Smooth muscle cell (in vitro differentiated cells): ENCODE results near the gene GJC1. TPM values are rescaled to one million over a fixed set of nuclear protein-coding genes. Genes with fewer than 3 reads are reported as not detected.

Source experiments
- DNase-seq: peaks from one replicate; lab custom pipeline; 2025; ENCODE audit not compliant: unreplicated experiment; lab: John Stamatoyannopoulos, UW
- H2AFZ ChIP-seq: fragments of 200-600 bp; sonication (generic); 2 replicates; pipeline ENCODE4 v1.6.0; 2016; ENCODE audit warnings: antibody characterized with exemption, low read depth, mild to moderate bottlenecking
- H3F3A ChIP-seq: fragments of 200-600 bp; sonication (generic); 2 replicates; pipeline ENCODE4 v1.6.0; 2017; ENCODE audit warnings: antibody characterized with exemption, low read depth
- H3K27ac ChIP-seq: fragments of 200-600 bp; sonication (generic); 2 replicates; pipeline ENCODE4 v1.5.1; 2016; ENCODE audit warnings: low read depth, mild to moderate bottlenecking
- H3K27me3 ChIP-seq: fragments of 200-600 bp; sonication (generic); 2 replicates; pipeline ENCODE4 v1.6.1; 2016; ENCODE audit warnings: low read depth, mild to moderate bottlenecking
- H3K36me3 ChIP-seq: fragments of 200-600 bp; sonication (generic); 2 replicates; pipeline ENCODE4 v1.5.1; 2016; ENCODE audit warnings: low read depth
- H3K4me1 ChIP-seq: fragments of 200-600 bp; sonication (generic); 2 replicates; pipeline ENCODE4 v1.5.1; 2016; ENCODE audit warnings: low read depth
- H3K4me2 ChIP-seq: fragments of 200-600 bp; sonication (generic); 2 replicates; pipeline ENCODE4 v1.6.0; 2016; ENCODE audit warnings: mild to moderate bottlenecking
- H3K4me3 ChIP-seq: fragments of 200-600 bp; sonication (generic); 2 replicates; pipeline ENCODE4 v1.5.1; 2016; ENCODE audit warnings: mild to moderate bottlenecking
- H3K79me2 ChIP-seq: fragments of 200-600 bp; sonication (generic); 2 replicates; pipeline ENCODE4 v1.6.0; 2016; ENCODE audit warnings: low read depth, mild to moderate bottlenecking
- H3K9ac ChIP-seq: fragments of 200-600 bp; sonication (generic); 2 replicates; pipeline ENCODE4 v1.6.0; 2016; ENCODE audit warnings: low read depth
- H3K9me3 ChIP-seq: fragments of 200-600 bp; sonication (generic); replicated peaks from 2 replicates; pipeline ENCODE4 v1.5.1; 2016; ENCODE audit warnings: low read depth
- H4K20me1 ChIP-seq: fragments of 200-600 bp; sonication (generic); 2 replicates; pipeline ENCODE4 v1.6.0; 2016; ENCODE audit warnings: low read depth
- WGBS: methylation state at CpG from one replicate; pipeline ENCODE4 v1.1.7; 2016; ENCODE audit warnings: low lambda C conversion rate; 5-methylcytosine and 5-hydroxymethylcytosine counted together
- polyA plus RNA-seq: library from polyadenylated mRNA; unstranded; fragments of >200 nt; fragmentation: Nextera tagmentation; extraction: Ambion mirVana; gene quantifications from 2 replicates; pipeline ENCODE4 v1.2.1, GENCODE V29; 2016
- total RNA-seq: library from RNA; depleted of rRNA; stranded (reverse); fragments of >200 nt; gene quantifications from 2 replicates; pipeline ENCODE4 v1.2.3, GENCODE V29; 2014
- TF ChIP-seq, protein P1 (sequence below): fragments of 200-600 bp; sonication (generic); IDR thresholded peaks from 2 replicates; pipeline ENCODE4 v1.5.1; 2017; ENCODE audit warnings: borderline replicate concordance, mild to moderate bottlenecking, antibody characterized with exemption; ENCODE audit not compliant: insufficient read depth, poor library complexity, severe bottlenecking

GJC1 gene
- total and polyA plus RNA-seq, 2 experiments from 2014 or later, result 8.0 to 16.1 TPM

DNA sequence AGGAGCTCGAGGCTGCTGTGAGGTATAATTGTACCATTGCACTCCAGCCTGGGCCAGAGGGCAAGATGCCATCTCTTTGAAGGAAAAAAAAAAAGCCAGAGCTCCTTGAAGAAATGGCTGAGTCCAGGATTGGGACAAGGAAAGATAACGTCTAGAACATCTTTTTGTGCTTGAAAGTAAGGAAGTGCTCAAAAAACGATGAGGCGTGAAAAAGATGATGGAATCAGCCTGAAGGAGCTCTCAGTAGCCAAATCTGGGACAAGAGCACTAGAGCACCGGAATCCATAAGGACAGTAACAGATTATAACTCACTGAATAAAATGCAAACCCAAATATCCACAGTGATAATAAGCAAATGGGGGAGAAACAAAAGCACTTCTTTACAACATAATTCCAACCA, 47.0 kb upstream of the GJC1 start:
- DNase-seq, result no peak
- Histone ChIP-seq H3K79me2 (no peaks in the 10 kb centered on the region), H3K36me3 (peaks cover 5% of the 10 kb centered on the region), H3F3A (peaks cover 3% of the 10 kb centered on the region), H3K4me3 (no peak overlapping the region), H3K4me1 (no peaks in the 10 kb centered on the region), H3K4me2 (no peak overlapping the region), H3K27ac (no peak overlapping the region), H4K20me1 (no peaks in the 10 kb centered on the region), H3K9ac (no peak overlapping the region), H2AFZ (no peak overlapping the region), H3K9me3 (no peaks in the 10 kb centered on the region), H3K27me3 (no peaks in the 10 kb centered on the region)
- TF ChIP-seq, protein P1, sequence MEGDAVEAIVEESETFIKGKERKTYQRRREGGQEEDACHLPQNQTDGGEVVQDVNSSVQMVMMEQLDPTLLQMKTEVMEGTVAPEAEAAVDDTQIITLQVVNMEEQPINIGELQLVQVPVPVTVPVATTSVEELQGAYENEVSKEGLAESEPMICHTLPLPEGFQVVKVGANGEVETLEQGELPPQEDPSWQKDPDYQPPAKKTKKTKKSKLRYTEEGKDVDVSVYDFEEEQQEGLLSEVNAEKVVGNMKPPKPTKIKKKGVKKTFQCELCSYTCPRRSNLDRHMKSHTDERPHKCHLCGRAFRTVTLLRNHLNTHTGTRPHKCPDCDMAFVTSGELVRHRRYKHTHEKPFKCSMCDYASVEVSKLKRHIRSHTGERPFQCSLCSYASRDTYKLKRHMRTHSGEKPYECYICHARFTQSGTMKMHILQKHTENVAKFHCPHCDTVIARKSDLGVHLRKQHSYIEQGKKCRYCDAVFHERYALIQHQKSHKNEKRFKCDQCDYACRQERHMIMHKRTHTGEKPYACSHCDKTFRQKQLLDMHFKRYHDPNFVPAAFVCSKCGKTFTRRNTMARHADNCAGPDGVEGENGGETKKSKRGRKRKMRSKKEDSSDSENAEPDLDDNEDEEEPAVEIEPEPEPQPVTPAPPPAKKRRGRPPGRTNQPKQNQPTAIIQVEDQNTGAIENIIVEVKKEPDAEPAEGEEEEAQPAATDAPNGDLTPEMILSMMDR, result no peak
- 96% methylated on average over 5 of the region's 5 CpGs for WGBS

DNA sequence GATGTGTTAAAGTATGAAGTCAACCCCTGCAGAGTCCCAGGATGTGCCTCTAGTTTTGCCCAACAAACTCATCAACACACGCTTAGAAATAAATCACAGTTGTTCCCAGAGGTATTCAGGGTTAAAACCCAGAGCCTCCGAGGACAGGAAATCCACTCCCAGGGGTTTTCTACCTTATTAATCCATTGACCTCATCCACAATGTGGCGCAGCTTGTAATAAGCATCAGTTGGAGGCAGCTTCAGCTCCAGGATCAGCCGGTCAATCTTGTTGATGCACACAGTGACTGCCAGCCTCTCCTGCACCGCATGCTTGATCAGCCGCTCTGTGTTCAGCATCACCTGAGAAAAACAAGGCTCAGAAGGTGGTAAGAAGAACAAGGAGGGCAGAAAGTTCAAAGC, 45.7 kb upstream of the GJC1 start:
- Histone ChIP-seq H4K20me1 (no peaks in the 10 kb centered on the region), H3K36me3 (peaks cover 4% of the 10 kb centered on the region)

DNA sequence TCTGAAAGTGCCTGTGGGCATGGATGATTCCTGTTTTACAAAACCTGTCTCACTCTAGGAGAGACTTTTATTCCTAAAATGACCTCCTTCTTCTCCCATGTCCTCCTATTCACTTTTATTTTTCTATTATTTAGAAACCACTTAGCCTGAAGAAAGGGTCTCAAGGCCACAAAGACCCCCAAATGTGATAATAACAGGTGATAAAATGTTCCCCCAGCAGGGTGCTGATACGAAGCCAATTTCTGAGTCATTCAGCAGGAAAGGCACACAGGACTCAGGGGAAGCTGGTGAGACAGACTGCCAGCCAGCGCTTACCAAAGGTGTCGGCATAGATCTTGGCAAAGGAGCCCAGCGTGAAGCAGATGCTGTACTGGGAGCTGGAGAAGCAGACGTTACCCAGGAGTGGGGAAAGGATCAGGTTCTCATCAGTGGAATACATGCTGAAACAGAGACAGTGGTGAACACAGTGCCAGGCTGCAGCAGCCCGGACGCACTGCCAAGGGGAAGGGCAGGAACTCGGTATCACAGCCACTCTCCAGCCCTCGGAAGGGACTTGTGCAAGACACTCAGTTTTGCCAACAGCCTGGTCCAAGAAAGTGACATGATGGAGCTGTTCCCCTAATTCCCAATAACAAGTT, 42.2 kb upstream of the GJC1 start:
- Histone ChIP-seq H2AFZ (no peak overlapping the region), H3K9ac (no peak overlapping the region), H4K20me1 (no peaks in the 10 kb centered on the region), H3K4me3 (no peak overlapping the region), H3K27ac (no peak overlapping the region), H3K36me3 (peaks cover 5% of the 10 kb centered on the region), H3K4me2 (no peak overlapping the region), H3F3A (no peaks in the 10 kb centered on the region), H3K79me2 (no peaks in the 10 kb centered on the region), H3K4me1 (no peaks in the 10 kb centered on the region), H3K27me3 (no peaks in the 10 kb centered on the region), H3K9me3 (no peaks in the 10 kb centered on the region)
- WGBS, result 89% methylated on average over 9 of the region's 9 CpGs
- DNase-seq, result no peak
- TF ChIP-seq, protein P1, result no peak

More for the DNA sequence above, 45.7 kb upstream of the GJC1 start:
- Histone ChIP-seq H3K27me3 (no peaks in the 10 kb centered on the region), H3K9me3 (no peaks in the 10 kb centered on the region), H3K4me3 (no peak overlapping the region), H3K9ac (no peak overlapping the region), H3F3A (peaks cover 3% of the 10 kb centered on the region), H3K79me2 (no peaks in the 10 kb centered on the region), H3K27ac (no peak overlapping the region), H2AFZ (no peak overlapping the region), H3K4me2 (no peak overlapping the region), H3K4me1 (no peaks in the 10 kb centered on the region)
- 98% methylated on average over 6 of the region's 6 CpGs for WGBS
- no peak for DNase-seq
- TF ChIP-seq, protein P1, result no peak

DNA sequence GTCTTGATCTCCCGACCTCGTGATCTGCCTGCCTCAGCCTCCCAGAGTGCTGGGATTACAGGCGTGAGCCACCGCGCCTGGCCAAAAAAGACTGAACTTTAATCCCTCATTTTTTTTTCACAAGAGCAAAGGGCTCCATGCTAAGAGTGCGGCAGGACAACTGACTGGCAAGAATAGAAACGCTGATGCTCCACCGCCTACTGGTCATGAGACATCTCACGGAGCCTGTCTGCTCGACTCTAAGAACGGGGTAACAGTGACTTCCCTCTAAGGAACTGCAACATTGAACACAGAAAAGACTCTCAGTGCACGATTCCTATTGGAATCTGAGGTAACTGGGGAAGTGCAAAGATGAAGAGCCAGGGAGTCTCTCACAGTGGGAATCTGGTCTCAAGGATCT, 41.5 kb upstream of the GJC1 start:
- WGBS, result 98% methylated on average over 12 of the region's 12 CpGs
- no peak overlapping the region for H3K4me2 ChIP-seq
- H3K36me3 ChIP-seq, result peaks cover 5% of the 10 kb centered on the region
- no peaks in the 10 kb centered on the region for H3F3A ChIP-seq
- H3K27me3 ChIP-seq, result no peaks in the 10 kb centered on the region
- H3K79me2 ChIP-seq, result no peaks in the 10 kb centered on the region
- no peak overlapping the region for H3K9ac ChIP-seq
- DNase-seq, result no peak
- H3K9me3 ChIP-seq, result no peaks in the 10 kb centered on the region
- no peaks in the 10 kb centered on the region for H4K20me1 ChIP-seq
- no peak overlapping the region for H3K27ac ChIP-seq
- H3K4me3 ChIP-seq, result no peak overlapping the region
- no peak overlapping the region for H2AFZ ChIP-seq
- TF ChIP-seq, protein P1, result no peak
- H3K4me1 ChIP-seq, result no peaks in the 10 kb centered on the region
